SU-DHL-6 (cell line): ENCODE measurements around the gene DIPK1A.

Experiments
- H2AFZ ChIP-seq: fragments of 200-600 bp; sonication (generic); 2 replicates; pipeline ENCODE4 v1.6.1; 2014; ENCODE audit warnings: low read depth, mild to moderate bottlenecking, moderate library complexity, mixed read lengths, antibody characterized with exemption, low read length; ENCODE audit not compliant: severe bottlenecking
- H3F3A ChIP-seq: fragments of 200-600 bp; shearing (Covaris generic); 2 replicates; pipeline ENCODE4 v1.6.0; 2016; ENCODE audit warnings: antibody characterized with exemption, mild to moderate bottlenecking; ENCODE audit not compliant: insufficient read depth
- H3K27ac ChIP-seq: fragments of 200-600 bp; sonication (generic); 2 replicates; pipeline ENCODE4 v1.5.1; 2016; ENCODE audit warnings: low read depth, mild to moderate bottlenecking, low read length, moderate library complexity, mixed read lengths
- H3K27me3 ChIP-seq: fragments of 200-600 bp; sonication (generic), shearing (Covaris generic); 2 replicates; pipeline ENCODE4 v1.6.0; 2014; ENCODE audit warnings: mild to moderate bottlenecking, low read length
- H3K36me3 ChIP-seq: fragments of 200-600 bp; sonication (generic); 2 replicates; pipeline ENCODE4 v1.6.1; 2014; ENCODE audit warnings: mild to moderate bottlenecking, low read length, mixed read lengths
- H3K4me2 ChIP-seq: fragments of 300-600, 200-600 bp; shearing (Covaris generic), sonication (generic); 2 replicates; pipeline ENCODE4 v1.6.0; 2014; ENCODE audit warnings: low read length, low read depth, mild to moderate bottlenecking; ENCODE audit not compliant: poor library complexity, severe bottlenecking
- H3K4me3 ChIP-seq: fragments of 200-600 bp; sonication (generic); 2 replicates; pipeline ENCODE4 v1.5.1; 2014; ENCODE audit warnings: antibody characterized with exemption, low read length, mild to moderate bottlenecking, mixed read lengths; ENCODE audit not compliant: insufficient read depth, poor library complexity, severe bottlenecking
- H3K79me2 ChIP-seq: fragments of 200-600 bp; sonication (generic); 2 replicates; pipeline ENCODE4 v1.6.1; 2014; ENCODE audit warnings: mild to moderate bottlenecking, low read length, moderate library complexity; ENCODE audit not compliant: insufficient read depth
- H3K9ac ChIP-seq: fragments of 200-600 bp; sonication (generic); 2 replicates; pipeline ENCODE4 v1.7.0; 2014; ENCODE audit warnings: mild to moderate bottlenecking, low read length
- H3K9me2 ChIP-seq: fragments of 200-600 bp; sonication (generic); replicated peaks from 2 replicates; pipeline ENCODE4 v1.6.1; 2014; ENCODE audit warnings: low read length; ENCODE audit not compliant: insufficient read depth
- H3K9me3 ChIP-seq: fragments of 200-600 bp; sonication (generic); 2 replicates; pipeline ENCODE4 v1.6.1; 2014; ENCODE audit warnings: low read length, mixed read lengths; ENCODE audit not compliant: insufficient read depth
- H4K20me1 ChIP-seq: fragments of 200-600 bp; sonication (generic); 2 replicates; pipeline ENCODE4 v1.6.1; 2014; ENCODE audit warnings: low read depth, mild to moderate bottlenecking, antibody characterized with exemption, low read length, moderate library complexity, mixed read lengths
- EZH2phosphoT487 ChIP-seq: fragments of 200-600 bp; sonication (generic), shearing (Covaris generic); conservative IDR thresholded peaks from 2 replicates; pipeline ENCODE4 v1.6.1; 2018; ENCODE audit warnings: mild to moderate bottlenecking, antibody characterized with exemption, low read length, moderate library complexity, mixed read lengths
- TF ChIP-seq, protein P1 (sequence below): fragments of 200-600 bp; sonication (generic); IDR thresholded peaks from one replicate; pipeline ENCODE4 v1.5.1; 2017; ENCODE audit warnings: antibody characterized with exemption, mild to moderate bottlenecking, low read length, moderate library complexity; ENCODE audit not compliant: insufficient read depth, poor library complexity, severe bottlenecking

Gene DIPK1A

GRCh38 chr1:92990828-92991227 is 29.6 kb upstream of the DIPK1A start:
- Histone ChIP-seq H3K4me3 (no peak overlapping the region), H4K20me1 (no peaks in the 10 kb centered on the region), H3K9me2 (no peaks in the 10 kb centered on the region), H2AFZ (no peak overlapping the region), H3K4me2 (no peak overlapping the region), H3K27me3 (no peaks in the 10 kb centered on the region), H3K27ac (no peak overlapping the region), H3K9me3 (no peaks in the 10 kb centered on the region), H3K79me2 (no peaks in the 10 kb centered on the region), H3K9ac (no peak overlapping the region), H3K36me3 (no peaks in the 10 kb centered on the region), H3F3A (no peaks in the 10 kb centered on the region)
- no peak for TF ChIP-seq EZH2phosphoT487
- TF ChIP-seq, protein P1, sequence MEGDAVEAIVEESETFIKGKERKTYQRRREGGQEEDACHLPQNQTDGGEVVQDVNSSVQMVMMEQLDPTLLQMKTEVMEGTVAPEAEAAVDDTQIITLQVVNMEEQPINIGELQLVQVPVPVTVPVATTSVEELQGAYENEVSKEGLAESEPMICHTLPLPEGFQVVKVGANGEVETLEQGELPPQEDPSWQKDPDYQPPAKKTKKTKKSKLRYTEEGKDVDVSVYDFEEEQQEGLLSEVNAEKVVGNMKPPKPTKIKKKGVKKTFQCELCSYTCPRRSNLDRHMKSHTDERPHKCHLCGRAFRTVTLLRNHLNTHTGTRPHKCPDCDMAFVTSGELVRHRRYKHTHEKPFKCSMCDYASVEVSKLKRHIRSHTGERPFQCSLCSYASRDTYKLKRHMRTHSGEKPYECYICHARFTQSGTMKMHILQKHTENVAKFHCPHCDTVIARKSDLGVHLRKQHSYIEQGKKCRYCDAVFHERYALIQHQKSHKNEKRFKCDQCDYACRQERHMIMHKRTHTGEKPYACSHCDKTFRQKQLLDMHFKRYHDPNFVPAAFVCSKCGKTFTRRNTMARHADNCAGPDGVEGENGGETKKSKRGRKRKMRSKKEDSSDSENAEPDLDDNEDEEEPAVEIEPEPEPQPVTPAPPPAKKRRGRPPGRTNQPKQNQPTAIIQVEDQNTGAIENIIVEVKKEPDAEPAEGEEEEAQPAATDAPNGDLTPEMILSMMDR, result no peak

GRCh38 chr1:92989936-92990583 is 28.8 kb upstream of the DIPK1A start:
- Histone ChIP-seq H3K36me3 (no peaks in the 10 kb centered on the region), H3K4me2 (no peak overlapping the region), H3K9me3 (no peaks in the 10 kb centered on the region), H3F3A (no peaks in the 10 kb centered on the region), H3K79me2 (no peaks in the 10 kb centered on the region), H3K9ac (no peak overlapping the region), H3K4me3 (no peak overlapping the region), H3K27ac (no peak overlapping the region), H3K27me3 (no peaks in the 10 kb centered on the region), H2AFZ (no peak overlapping the region), H4K20me1 (no peaks in the 10 kb centered on the region), H3K9me2 (no peaks in the 10 kb centered on the region)
- TF ChIP-seq, protein P1, result no peak
- TF ChIP-seq EZH2phosphoT487, result no peak

GRCh38 chr1:92989253-92989652 is 28.0 kb upstream of the DIPK1A start:
- no peak overlapping the region for H3K4me3 ChIP-seq
- H3K9me2 ChIP-seq, result no peaks in the 10 kb centered on the region
- TF ChIP-seq EZH2phosphoT487, result no peak
- TF ChIP-seq, protein P1, result no peak
- no peaks in the 10 kb centered on the region for H3K9me3 ChIP-seq
- H2AFZ ChIP-seq, result no peak overlapping the region
- H3F3A ChIP-seq, result no peaks in the 10 kb centered on the region
- H3K36me3 ChIP-seq, result no peaks in the 10 kb centered on the region
- H3K79me2 ChIP-seq, result no peaks in the 10 kb centered on the region
- no peaks in the 10 kb centered on the region for H3K27me3 ChIP-seq
- no peaks in the 10 kb centered on the region for H4K20me1 ChIP-seq
- no peak overlapping the region for H3K27ac ChIP-seq
- H3K4me2 ChIP-seq, result no peak overlapping the region
- H3K9ac ChIP-seq, result no peak overlapping the region
